Thyroid gland (tissue), 4 donors: ENCODE results near the gene CBL.

Source experiments
- CTCF ChIP-seq, 6 experiments: fragments of 200-600 bp in 3 of 6; fragments of 450-650 bp in 3 of 6; sonication (generic) in 3 of 6; IDR thresholded peaks; one replicate each; pipeline ENCODE4 v1.5.1; 2016 to 2019; ENCODE audit warnings: antibody characterized with exemption in 6 of 6, mild to moderate bottlenecking in 2 of 6, inconsistent platforms in 1 of 6, moderate library complexity in 1 of 6
- POLR2A ChIP-seq, 2 donors: fragments of 450-650 bp; IDR thresholded peaks; one replicate each; pipeline ENCODE4 v1.6.1; 2017; ENCODE audit warnings: antibody characterized with exemption in 2 of 2, mild to moderate bottlenecking in 2 of 2, moderate library complexity in 1 of 2

GRCh38 chr11:119193626-119194025, 12.5 kb upstream of the CBL start:
- no peak for TF ChIP-seq CTCF (IDR thresholded peaks at IDR 0.05)
- no peak for TF ChIP-seq POLR2A (IDR thresholded peaks at IDR 0.05)
